GM19372 (cell line): ENCODE data around the gene CABP1.
"Not testable (repeated sequence)": the region's sequence is repeated elsewhere in the genome, so short reads cannot be mapped to it uniquely, and the experiment has no call there.

Source experiments
- ATAC-seq: cut with Tn5 transposase; IDR thresholded peaks from one replicate; pipeline ENCODE4 v1.9.1; 2021; ENCODE audit warnings: mild to moderate bottlenecking, low read depth, moderate library complexity; ENCODE audit not compliant: unreplicated experiment

The CABP1 gene

DNA sequence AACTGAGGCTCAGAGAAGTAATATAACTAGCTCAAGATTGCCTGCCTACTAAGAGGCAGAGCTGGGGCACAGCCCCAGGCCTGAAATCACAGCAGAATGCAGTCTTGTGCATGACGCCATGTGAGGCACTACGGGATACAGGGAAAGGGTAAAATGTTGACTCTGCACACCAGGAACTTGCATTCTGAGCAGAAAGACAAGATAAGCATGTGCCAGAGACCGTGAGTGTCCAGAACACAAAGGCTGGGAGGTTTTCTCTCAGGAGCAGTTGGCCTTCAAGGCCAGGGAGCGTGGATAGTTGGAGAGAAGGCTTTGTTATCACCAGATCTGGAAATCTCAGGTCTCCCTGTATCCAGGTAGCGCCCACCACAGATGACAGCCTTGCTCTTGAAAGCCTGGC lies 23.3 kb downstream of the CABP1 start:
- ATAC-seq = no peak

GRCh38 chr12:120666571-120667390 lies 26.4 kb downstream of the CABP1 start:
- ATAC-seq = no peak

GRCh38 chr12:120668091-120668867 lies 27.9 kb downstream of the CABP1 start:
- ATAC-seq = no peak

- no peak for ATAC-seq
These were observed 28.7 kb downstream of the CABP1 start for GRCh38 chr12:120668868-120669840.

DNA sequence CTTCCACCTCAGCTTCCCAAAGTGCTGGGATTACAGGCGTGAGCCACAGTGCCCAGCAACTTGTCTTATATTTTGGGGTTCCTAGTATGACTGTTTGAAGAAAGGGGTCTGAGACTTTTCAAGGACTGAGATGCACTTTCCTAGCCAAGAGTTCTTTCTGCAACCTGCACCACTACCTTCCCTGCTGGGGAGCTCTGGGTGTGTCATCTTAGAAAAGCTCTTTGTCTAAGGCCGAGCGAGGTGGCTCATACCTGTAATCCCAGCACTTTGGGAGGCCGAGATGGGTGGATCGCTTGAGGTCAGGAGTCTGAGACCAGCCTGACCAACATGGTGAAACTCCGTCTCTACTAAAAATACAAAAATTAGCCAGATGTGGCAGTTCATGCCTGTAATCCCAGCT lies 29.8 kb downstream of the CABP1 start:
- not testable (repeated sequence) for ATAC-seq

GRCh38 chr12:120670667-120671066 lies 30.2 kb downstream of the CABP1 start:
- ATAC-seq = no peak

- ATAC-seq = no peak
These were observed 33.7 kb downstream of the CABP1 start for GRCh38 chr12:120674097-120674636.

- ATAC-seq = no peak
These were observed 37.5 kb downstream of the CABP1 start for GRCh38 chr12:120677765-120678473.

GRCh38 chr12:120678572-120678971 lies 38.1 kb downstream of the CABP1 start:
- no peak for ATAC-seq

DNA sequence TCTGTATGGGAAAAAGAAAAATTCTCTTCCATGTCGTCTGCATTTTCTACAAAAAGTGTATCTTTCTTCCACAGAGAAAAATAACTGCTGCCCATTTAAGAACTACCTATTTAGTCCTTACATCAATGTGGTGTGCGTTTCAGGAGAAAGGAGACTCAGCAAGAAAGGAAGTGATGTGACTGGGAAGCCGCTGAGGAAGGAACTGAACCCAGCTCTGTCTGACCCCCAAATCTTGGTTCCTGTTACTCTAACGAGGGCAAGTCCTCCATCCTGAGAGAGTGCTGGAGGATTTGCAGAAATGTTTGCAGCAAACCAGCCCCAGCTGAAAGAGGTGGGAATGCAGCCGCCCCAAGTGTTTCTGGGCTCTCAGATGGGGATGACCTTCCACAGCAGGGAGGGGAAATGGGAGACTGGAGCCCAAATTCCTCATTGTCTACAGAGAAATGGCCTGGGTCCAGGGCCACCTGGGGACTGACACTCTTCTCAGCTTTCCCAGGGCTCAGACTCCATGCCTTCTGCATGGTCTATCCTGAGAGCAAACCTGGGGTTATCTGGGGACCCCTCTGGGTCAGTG lies 39.8 kb downstream of the CABP1 start:
- no peak for ATAC-seq

DNA sequence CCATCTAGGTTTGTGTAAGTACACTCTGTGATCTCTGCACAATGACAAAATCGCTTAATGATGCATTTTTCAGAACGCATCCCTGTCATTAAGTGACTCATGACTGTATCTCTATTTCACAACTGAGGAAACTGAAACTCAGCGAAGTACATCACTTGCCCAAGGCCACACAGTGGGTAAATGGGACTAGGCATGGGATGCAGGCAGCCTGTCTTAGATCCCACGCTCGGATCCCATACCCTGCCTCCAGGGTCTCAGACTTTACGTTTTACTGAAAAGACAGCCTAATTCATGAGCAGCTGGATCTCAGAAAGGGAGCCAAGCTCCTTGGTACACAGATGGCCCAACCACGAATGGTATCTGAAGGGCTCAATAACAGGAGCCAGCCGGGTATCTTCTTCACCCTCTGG lies 44.1 kb downstream of the CABP1 start:
- no peak for ATAC-seq

DNA sequence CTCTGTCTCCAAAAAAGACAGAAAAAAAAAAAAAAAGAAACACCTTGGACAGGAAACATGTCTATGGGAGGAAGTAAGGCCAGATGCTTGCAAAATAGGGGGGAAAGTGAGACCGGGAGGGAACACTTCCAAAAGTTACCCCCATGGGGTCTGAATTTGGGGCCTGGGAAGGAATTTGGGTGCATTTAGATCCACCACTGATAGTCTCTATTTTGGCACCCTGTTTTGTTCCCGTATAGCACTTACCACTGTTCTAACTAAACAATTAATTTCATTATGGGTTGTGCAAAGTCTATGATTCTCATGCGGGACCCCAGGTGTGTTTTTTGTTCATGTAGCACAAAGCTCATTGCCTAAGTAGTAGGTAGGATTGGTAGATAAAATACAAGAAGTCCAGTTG lies 45.1 kb downstream of the CABP1 start:
- ATAC-seq = no peak

DNA sequence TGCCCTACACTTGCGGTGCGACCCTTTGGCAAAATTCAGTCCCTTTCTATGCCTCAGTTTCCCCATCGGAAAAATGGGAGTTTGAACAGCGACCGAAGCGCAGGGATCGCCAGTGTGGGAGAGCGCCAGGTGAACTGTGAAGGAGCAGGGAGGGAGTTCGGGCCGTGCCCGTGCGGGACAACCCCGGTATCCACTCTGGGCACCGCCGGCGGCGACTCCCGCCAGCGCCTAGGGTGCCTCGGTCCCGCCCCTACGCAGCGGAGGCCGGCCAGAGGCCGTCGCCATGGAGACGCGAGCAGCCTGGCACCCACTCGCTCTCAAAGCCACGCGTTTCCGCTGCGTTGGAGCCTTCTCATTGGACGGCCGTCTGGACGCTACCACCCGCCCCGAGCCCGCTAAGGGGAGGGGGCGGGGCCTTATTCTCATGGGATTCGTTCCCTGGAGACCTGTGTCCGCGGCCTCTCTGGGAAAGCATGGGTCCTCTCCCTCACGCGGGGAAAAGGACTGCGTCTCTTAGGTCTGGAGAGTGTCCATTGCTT lies 45.8 kb downstream of the CABP1 start:
- peak; percentile 69 for ATAC-seq

- ATAC-seq = peak; percentile 70
These were observed 46.5 kb downstream of the CABP1 start, which contains the start of gene MLEC for GRCh38 chr12:120686690-120687577. Gene MLEC (plus strand): TSS chr12:120687149. CDS start chr12:120687297, 148 bp downstream.

GRCh38 chr12:120687578-120688289 lies 47.3 kb downstream of the CABP1 start:
- no peak for ATAC-seq

GRCh38 chr12:120688527-120689071 lies 48.2 kb downstream of the CABP1 start:
- ATAC-seq = no peak
